Motor neuron (in vitro differentiated cells): Measurements from ENCODE around the gene THOC7. TPM values are rescaled to one million over a fixed set of nuclear protein-coding genes. Genes with fewer than 3 reads are reported as not detected.

Source experiments
- ATAC-seq, 8 experiments: fragments of 200-7000 bp; cut with Tn5 transposase; replicated peaks in 6 of 8; 2 replicates each; pipeline ENCODE4 v1.8.0; 2021; ENCODE audit warnings: mild to moderate bottlenecking in 8 of 8, moderate library complexity in 8 of 8
- H3K27ac ChIP-seq, 2 donors: fragments of 250-450 bp; sonication (Bioruptor Pico); 2 replicates each; pipeline ENCODE4 v1.9.0; 2021; ENCODE audit warnings: antibody characterized with exemption in 2 of 2, mild to moderate bottlenecking in 2 of 2, moderate library complexity in 1 of 2
- H3K4me1 ChIP-seq, 2 donors: fragments of 250-450 bp; sonication (Bioruptor Pico); replicated peaks in 1 of 2; 2 replicates each; pipeline ENCODE4 v1.6.1; 2021; ENCODE audit warnings: antibody characterized with exemption in 2 of 2, mild to moderate bottlenecking in 2 of 2, moderate library complexity in 1 of 2
- H3K4me3 ChIP-seq, 5 donors: fragments of 250-450 bp; sonication (Bioruptor Pico); 2 replicates each; pipeline ENCODE4 v1.9.0; 2021; ENCODE audit warnings: antibody characterized with exemption in 5 of 5, mild to moderate bottlenecking in 5 of 5, moderate library complexity in 4 of 5
- WGBS, 10 experiments: fragments of 450-650 bp; shearing (Covaris generic); methylation state at CpG; one replicate each; pipeline ENCODE4 v1.0.0; 2022; 5-methylcytosine and 5-hydroxymethylcytosine counted together
- in situ Hi-C, 9 experiments: fragments of 400-800 bp; cut with MboI; loops; one replicate each; pipeline ENCODE4 v1.15.0; 2021; ENCODE audit warnings: low sequenced_read_pairs in 9 of 9, low pct_unique_long_range_greater_than_20kb in 2 of 9; ENCODE audit not compliant: unreplicated experiment in 9 of 9
- total RNA-seq, 8 experiments: library from RNA; unstranded; fragments of 300-600 nt; gene quantifications; 2 replicates each; pipeline versions ENCODE4 v1.2.3 to v1.2.4, GENCODE V29; 2022

The THOC7 gene
- total RNA-seq, 8 experiments from 2014 or later = 53.3 to 97.1 (median 72.1) TPM

DNA sequence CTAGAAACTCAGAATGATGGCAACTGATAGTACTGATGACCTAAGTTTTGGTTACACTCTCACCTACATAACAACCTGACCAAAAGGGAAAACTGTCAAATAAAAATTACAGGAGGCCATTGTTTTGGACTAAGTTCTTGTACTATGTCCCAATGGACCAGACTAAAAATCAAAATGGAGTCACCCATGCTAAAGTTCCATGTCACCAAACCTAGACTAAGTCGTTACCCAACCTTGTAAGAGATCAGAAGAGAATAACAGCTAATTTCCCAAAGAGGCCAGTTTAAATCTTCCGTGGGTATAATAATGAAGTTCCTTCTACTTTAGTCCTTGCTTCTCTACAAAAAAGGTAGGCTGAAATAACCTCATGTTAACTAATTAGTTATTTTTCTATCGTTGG lies 12.3 kb downstream of the THOC7 start:
- H3K4me1 ChIP-seq = no peaks in the 10 kb centered on the region
- no peak overlapping the region for H3K4me3 ChIP-seq
- no peak for ATAC-seq
- in situ Hi-C loops = no loop called here
- WGBS, 10 experiments = 92 to 100% (median 100%) methylated on average over 1 to 3 of the region's 3 CpGs
- no peak overlapping the region for H3K27ac ChIP-seq

DNA sequence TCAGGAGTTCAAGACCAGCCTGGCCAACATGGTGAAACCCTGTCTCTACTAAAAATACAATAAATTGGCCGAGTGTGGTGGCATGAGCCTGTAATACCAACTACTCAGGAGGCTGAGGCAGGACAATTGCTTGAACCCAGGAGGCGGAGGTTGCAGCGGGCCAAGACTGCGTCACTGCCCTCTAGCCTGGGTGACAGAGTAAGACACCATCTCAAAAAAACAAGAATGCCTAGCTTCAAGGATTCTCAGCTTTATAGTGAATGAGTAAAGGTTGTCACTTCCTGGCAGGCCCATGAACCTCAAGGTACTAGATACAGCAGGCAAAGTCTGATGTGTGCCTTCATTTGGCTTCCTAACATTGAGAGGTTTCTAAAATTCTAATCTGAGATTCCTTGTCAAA lies 14.4 kb downstream of the THOC7 start:
- Histone ChIP-seq H3K27ac (no peak overlapping the region), H3K4me3 (no peak overlapping the region), H3K4me1 (no peaks in the 10 kb centered on the region)
- in situ Hi-C loops = no loop called here
- WGBS, 10 experiments = 89 to 100% (median 100%) methylated on average over 1 to 4 of the region's 4 CpGs; no CpG with 5 or more reads in 5 of the 10 experiments
- ATAC-seq = no peak

DNA sequence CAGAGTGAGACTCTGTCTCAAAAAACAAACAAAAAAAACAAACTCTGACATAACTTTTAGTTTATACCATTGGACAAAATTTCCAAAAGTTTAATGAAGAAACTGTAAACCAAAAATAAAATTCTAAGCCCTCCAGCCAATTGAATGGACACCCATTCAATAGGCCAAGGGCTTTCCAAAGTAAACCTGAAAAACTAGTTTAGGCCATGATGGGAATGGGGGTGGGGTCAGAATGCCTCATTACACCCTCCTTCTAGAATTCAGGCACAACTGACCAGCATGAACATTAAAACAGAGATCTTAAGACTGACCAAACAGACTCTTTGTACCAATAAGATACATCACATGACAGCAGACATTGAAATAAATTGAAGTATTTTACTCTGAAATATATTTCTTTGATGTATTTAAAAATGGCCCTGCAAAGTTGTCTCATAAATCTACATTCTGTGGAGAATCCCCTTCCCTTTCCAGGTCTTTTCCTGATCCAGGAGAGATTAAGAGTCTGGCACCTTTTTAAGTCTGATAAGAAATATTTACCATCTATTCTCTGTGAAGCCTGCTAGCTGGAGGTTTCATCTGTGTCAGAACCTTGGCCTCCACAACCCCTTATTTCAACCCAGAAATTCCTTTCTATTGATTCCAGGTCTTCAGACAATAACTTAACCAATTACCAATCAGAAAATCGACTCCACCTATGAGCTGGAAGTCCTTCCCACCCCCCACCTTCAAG lies 15.7 kb downstream of the THOC7 start:
- Histone ChIP-seq H3K27ac (no peak overlapping the region), H3K4me3 (no peak overlapping the region), H3K4me1 (no peaks in the 10 kb centered on the region)
- 43 to 100% (median 80%) methylated on average over 1 of the region's 1 CpG; no CpG with 5 or more reads in 5 of the 10 experiments for whole genome bisulfite sequencing, 10 experiments
- in situ Hi-C loops = no loop called here
- ATAC-seq = no peak

DNA sequence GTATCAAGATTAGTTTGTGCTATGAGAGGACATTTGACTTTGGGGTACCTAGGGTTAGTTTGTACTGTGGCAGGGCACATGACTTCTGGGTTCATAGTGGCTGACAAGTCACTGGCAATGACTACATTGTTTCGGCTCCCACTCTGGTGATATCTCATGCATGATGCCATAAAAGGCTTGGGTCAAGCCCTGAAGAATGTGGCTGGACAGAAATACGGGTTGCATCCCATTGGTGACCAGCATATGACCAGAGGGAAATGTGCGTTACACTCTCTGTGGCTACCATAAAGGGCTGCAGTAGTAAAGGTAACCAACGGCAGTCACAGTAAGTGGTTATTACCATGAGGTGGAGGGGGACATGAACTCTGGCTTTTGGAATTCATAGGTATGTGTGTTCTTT lies 18.4 kb downstream of the THOC7 start:
- no peak overlapping the region for H3K4me3 ChIP-seq
- H3K4me1 ChIP-seq = peaks cover 0 to 5% of the 10 kb centered on the region in 2 donors
- 80 to 100% (median 100%) methylated on average over 1 to 4 of the region's 4 CpGs; no CpG with 5 or more reads in 2 of the 10 experiments for WGBS, 10 experiments
- ATAC-seq = no peak
- H3K27ac ChIP-seq = no peak overlapping the region
- in situ Hi-C loops = no loop called here

DNA sequence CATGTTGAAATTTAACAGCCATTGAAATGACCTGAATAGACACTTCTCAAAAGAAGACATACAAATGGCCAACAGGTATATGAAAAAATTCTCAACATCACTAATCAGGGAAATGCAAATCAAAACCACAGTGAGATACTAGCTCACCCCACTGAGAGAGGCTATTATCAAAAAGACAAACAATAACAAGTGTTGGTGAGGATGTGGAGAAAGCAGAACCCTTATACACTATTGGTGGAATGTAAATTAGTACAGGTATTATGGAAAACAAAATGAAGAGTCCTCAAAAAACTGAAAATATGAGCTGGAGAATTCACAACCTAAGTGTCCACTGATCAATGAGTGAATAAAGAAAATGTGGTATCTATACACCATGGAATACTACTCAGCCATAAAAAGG lies 21.5 kb downstream of the THOC7 start:
- Histone ChIP-seq H3K4me3 (no peak overlapping the region), H3K4me1 (peaks cover 0 to 5% of the 10 kb centered on the region in 2 donors), H3K27ac (no peak overlapping the region)
- in situ Hi-C loops = no loop called here
- ATAC-seq = no peak

DNA sequence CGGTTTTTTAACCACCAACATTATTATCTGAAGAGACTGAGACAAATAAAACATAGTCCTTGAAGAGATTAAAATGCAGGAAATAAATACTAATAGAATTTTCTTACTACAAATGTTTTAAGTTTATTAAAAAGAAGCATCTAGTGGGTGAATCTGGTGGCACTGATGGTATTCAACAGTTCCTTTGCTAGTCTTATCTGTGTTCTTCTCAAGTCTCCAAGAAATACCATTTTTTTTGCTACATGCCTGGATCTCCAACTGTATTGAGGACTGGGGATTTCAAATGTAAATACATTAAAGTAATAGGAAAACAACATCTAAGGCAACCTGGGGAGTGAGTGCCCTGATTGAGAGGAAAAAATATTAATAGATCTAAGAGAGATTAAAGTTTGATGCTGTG lies 21.9 kb downstream of the THOC7 start:
- Histone ChIP-seq H3K4me3 (no peak overlapping the region), H3K27ac (no peak overlapping the region), H3K4me1 (peaks cover 0 to 5% of the 10 kb centered on the region in 2 donors)
- in situ Hi-C loops = no loop called here
- 0 to 55% (median 0%) methylated on average over 1 of the region's 1 CpG; no CpG with 5 or more reads in 1 of the 10 experiments for WGBS, 10 experiments
- no peak for ATAC-seq

DNA sequence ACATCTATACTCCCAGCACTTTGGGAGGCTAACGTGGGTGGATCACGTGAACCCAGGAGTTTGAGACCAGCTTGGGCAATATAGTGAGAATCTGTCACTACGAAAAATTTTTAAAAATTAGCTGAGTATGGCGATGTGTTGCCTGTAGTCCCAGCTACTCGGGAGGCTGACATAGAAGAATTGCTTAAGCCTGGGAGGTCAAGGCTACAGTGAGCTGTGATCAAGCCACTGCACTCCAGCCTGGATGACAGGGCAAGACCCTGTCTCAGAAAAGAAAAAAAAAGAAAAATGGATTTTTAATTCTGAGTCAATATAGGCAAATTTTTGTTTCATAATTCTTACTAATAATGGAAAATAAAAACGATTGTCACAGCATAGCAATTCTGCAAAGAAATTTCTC lies 31.2 kb downstream of the THOC7 start:
- ATAC-seq = no peak
- in situ Hi-C loops = no loop called here
- Histone ChIP-seq H3K4me1 (no peaks in the 10 kb centered on the region), H3K27ac (no peak overlapping the region), H3K4me3 (no peak overlapping the region)
- WGBS, 10 experiments = 68 to 100% (median 87%) methylated on average over 1 to 6 of the region's 6 CpGs

DNA sequence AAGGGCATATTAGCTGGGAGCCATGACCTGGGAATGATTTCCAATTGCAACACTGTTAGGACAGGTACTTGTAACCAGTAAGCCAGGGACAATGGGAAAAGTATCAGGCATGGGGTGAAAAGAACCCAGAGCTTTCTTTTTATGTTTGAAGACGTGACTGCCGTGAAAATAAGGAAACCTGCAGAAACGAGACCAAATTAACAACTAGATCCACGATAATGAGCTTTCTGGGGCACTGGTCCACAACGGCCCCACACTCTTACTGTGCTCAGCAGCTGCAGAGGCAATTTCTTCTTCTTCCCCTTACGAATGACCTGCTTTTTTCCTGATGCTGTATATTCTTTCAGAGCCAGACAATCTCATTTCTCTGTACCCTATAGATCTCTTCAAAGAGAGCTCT lies 33.1 kb downstream of the THOC7 start:
- no peak for ATAC-seq
- 80 to 100% (median 98%) methylated on average over 1 to 6 of the region's 6 CpGs; no CpG with 5 or more reads in 2 of the 10 experiments for WGBS, 10 experiments
- Histone ChIP-seq H3K27ac (no peak overlapping the region), H3K4me1 (no peaks in the 10 kb centered on the region), H3K4me3 (no peak overlapping the region)
- in situ Hi-C loops = no loop called here

DNA sequence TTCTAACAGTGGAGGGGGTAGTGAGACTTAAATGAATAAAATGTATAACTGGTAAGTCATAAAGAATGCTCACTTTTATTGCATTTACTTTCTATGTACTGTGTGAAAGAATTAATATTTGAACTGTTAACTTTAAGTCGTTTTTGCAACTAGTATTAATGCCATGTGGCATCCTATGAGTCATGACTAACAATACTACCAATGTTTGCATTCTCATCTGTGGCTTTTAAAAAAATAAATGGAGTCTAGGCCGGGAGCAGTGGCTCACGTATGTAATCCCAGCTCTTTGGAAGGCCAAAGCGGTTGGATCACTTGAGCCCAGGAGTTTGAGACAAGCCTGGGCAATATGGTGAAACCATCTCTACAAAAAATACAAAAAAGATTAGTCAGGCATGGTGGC lies 39.3 kb downstream of the THOC7 start:
- Histone ChIP-seq H3K4me3 (no peak overlapping the region), H3K27ac (no peak overlapping the region), H3K4me1 (no peaks in the 10 kb centered on the region)
- in situ Hi-C loops = loop anchor here in 4 of 9 experiments (25.0 kb wide), 1 partner anchor 462 kb away; no protein-coding TSS in a partner anchor
- 56 to 87% (median 72%) methylated on average over 1 to 4 of the region's 4 CpGs; no CpG with 5 or more reads in 2 of the 10 experiments for WGBS, 10 experiments
- ATAC-seq = no peak

DNA sequence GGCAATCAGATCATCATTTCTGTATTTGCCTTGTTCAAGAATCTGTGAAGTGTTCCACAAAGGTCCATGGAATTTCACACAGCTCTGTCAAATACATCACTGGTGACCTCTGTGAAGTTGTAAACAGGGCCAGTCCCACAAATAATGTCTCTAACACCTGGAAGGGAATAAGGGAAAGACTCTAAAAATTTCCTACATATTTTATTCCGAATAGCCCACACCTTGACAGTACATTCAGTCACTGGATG lies 44.5 kb downstream of the THOC7 start, which contains the start of gene C3orf49:
TSS of gene C3orf49 (plus strand) at position 149 of the 248 bp plus-strand sequence. CDS start 173 bp downstream, outside the sequence.
- WGBS, 10 experiments = 80 to 100% (median 83%) methylated on average over 1 of the region's 1 CpG; no CpG with 5 or more reads in 5 of the 10 experiments
- Histone ChIP-seq H3K4me1 (peaks cover 9 to 10% of the 10 kb centered on the region in 2 donors), H3K27ac (no peak within 1 kb of the TSS), H3K4me3 (no peak within 1 kb of the TSS)
- ATAC-seq = no peak
- in situ Hi-C loops = loop anchor here (10.0 to 25.0 kb wide), 2 partner anchors 457 to 464 kb away; no protein-coding TSS in a partner anchor

DNA sequence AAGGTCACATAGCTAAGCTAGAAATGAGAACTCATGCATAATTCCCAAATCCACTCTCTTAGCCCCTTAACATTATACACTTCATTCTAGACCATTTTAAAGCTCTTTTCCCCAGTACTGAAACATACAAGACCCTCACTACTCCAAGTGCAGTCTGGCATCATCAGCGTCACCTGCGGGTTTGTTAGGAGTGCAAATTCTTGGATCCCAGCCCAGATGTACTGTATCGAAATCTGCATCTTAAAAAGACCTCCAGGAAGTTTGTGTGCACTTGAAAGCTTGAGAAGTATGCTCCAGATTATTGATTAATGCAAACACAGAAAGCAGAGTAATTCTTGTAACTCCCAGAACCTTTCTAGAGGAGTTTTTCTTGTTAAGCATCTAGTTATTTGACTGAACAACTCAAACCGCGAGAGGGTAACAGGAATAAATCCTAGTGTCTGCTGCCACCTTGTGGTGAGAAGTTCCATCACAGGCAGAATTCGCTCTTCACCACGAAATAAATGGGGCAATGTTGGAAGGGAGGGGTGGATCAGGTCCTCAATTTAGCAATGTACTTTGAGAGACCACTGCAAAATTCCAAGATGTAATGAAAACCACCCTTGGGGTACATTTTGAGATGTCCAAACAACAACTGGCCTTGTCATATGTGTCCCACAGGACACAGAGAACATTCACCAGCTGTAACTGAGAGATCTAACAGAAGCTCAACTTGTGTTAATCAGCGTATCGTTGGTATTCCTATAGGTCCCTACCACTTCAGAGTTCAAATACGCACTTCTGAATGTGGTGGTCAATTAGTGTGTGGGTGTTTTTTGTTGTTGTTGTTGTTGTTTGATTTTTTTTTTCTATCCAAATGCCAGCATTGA lies 45.1 kb downstream of the THOC7 start:
- Histone ChIP-seq H3K4me1 (peaks cover 12% of the 10 kb centered on the region in 2 donors), H3K27ac (no peak overlapping the region), H3K4me3 (no peak overlapping the region)
- peak; percentile 7 to 58 (median 52) for ATAC-seq
- 0 to 76% (median 14%) methylated on average over 2 to 7 of the region's 10 CpGs; no CpG with 5 or more reads in 1 of the 10 experiments for WGBS, 10 experiments
- in situ Hi-C loops = loop anchor here (10.0 to 25.0 kb wide), 2 partner anchors 456 to 464 kb away; no protein-coding TSS in a partner anchor

DNA sequence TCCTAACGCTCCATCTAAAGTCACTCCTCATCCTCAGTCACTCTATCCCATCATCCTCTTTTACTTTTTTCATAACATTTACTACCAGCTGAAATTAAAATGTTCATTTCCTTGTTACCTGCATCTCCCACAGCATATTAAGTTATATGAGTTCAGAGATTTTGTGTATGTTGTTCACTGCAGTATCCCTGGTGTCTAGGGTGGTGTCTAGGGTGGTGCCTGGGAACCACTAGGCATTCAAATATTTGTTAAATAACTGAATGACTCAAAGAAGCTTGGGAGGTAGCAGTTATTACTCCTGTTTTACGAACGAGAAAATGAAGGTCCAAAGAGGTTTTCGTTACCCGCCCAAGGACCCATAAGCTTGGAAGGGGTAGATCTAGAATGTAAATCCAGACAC lies 46.4 kb downstream of the THOC7 start:
- H3K4me1 ChIP-seq = peaks cover 12% of the 10 kb centered on the region in 2 donors
- H3K4me3 ChIP-seq = no peak overlapping the region
- no peak overlapping the region for H3K27ac ChIP-seq
- 0 to 100% (median 61%) methylated on average over 1 to 5 of the region's 5 CpGs; no CpG with 5 or more reads in 2 of the 10 experiments for WGBS, 10 experiments
- peak in 3 of 8 experiments; percentile 70 to 73 (median 73) for ATAC-seq
- in situ Hi-C loops = loop anchor here (10.0 to 25.0 kb wide), 2 partner anchors 455 to 462 kb away; no protein-coding TSS in a partner anchor

DNA sequence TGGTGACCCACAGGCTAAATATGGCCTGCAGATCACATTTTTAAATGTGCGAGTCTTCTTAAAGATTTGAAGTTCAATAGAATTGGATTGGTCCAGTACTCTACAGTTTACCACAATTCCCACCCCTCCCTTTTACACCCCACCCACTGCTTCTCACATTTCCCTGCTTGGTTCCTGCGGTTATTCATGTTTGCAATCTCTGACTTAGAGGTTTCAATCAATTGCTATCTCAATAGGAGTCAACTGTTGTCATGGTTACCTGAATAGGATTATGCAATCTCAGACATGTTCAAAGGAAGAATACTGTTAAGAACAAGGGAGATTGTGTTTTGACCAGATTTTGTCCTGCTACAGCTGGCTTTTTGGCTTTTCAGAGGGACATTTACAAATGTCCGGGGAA lies 49.4 kb downstream of the THOC7 start:
- no peak overlapping the region for H3K4me3 ChIP-seq
- peak; percentile 41 to 78 (median 68) for ATAC-seq
- WGBS, 10 experiments = 29 to 100% (median 60%) methylated on average over 1 to 2 of the region's 3 CpGs; no CpG with 5 or more reads in 3 of the 10 experiments

More for the DNA sequence above, 49.4 kb downstream of the THOC7 start:
- in situ Hi-C loops = loop anchor here (10.0 to 25.0 kb wide), 2 partner anchors 452 to 459 kb away; no protein-coding TSS in a partner anchor
- no peak overlapping the region for H3K27ac ChIP-seq
- peaks cover 12% of the 10 kb centered on the region in 2 donors for H3K4me1 ChIP-seq
